ENCODE results near the gene ALDH1A3. TPM values are rescaled to one million over a fixed set of nuclear protein-coding genes. Genes with fewer than 3 reads are reported as not detected.
A peak's percentile ranks its signal among the peaks of the same experiment; 100 is the strongest.

ALDH1A3 gene
- total RNA-seq, 1 donor from 2014 or later = 15.7 TPM

- no peak for ATAC-seq
These were observed 5.5 kb downstream of the ALDH1A3 start for GRCh38 chr15:100885116-100885515.

- ATAC-seq = no peak
These were observed 6.2 kb downstream of the ALDH1A3 start for GRCh38 chr15:100885811-100886210.

GRCh38 chr15:100887211-100887913, 7.7 kb downstream of the ALDH1A3 start:
- no peak for ATAC-seq

- peak; percentile 78 for ATAC-seq
These were observed 9.9 kb downstream of the ALDH1A3 start for GRCh38 chr15:100889385-100890050.

GRCh38 chr15:100890051-100890720, 10.6 kb downstream of the ALDH1A3 start:
- peak; percentile 32 for ATAC-seq

- ATAC-seq = peak; percentile 9
These were observed 11.2 kb downstream of the ALDH1A3 start for GRCh38 chr15:100890850-100891249.

GRCh38 chr15:100891307-100892012, 11.8 kb downstream of the ALDH1A3 start:
- no peak for ATAC-seq

- no peak for ATAC-seq
These were observed 12.4 kb downstream of the ALDH1A3 start for GRCh38 chr15:100892013-100892355.

GRCh38 chr15:100893261-100893963, 13.8 kb downstream of the ALDH1A3 start:
- ATAC-seq = no peak

GRCh38 chr15:100893964-100894295, 14.3 kb downstream of the ALDH1A3 start:
- ATAC-seq = no peak

GRCh38 chr15:100895721-100896120, 16.1 kb downstream of the ALDH1A3 start:
- no peak for ATAC-seq

- no peak for ATAC-seq
These were observed 17.9 kb downstream of the ALDH1A3 start for GRCh38 chr15:100897221-100898151.

- no peak for ATAC-seq
These were observed 18.5 kb downstream of the ALDH1A3 start for GRCh38 chr15:100898152-100898490.

- no peak for ATAC-seq
These were observed 19.2 kb downstream of the ALDH1A3 start for GRCh38 chr15:100898661-100899462.

GRCh38 chr15:100899601-100900000, 20.0 kb downstream of the ALDH1A3 start:
- ATAC-seq = no peak

GRCh38 chr15:100900136-100900794, 20.6 kb downstream of the ALDH1A3 start:
- no peak for ATAC-seq

GRCh38 chr15:100900795-100901169, 21.2 kb downstream of the ALDH1A3 start:
- no peak for ATAC-seq

GRCh38 chr15:100901296-100901695, 21.7 kb downstream of the ALDH1A3 start:
- no peak for ATAC-seq

GRCh38 chr15:100901702-100902435, 22.2 kb downstream of the ALDH1A3 start:
- peak; percentile 8 for ATAC-seq

All from esophagus mucosa (tissue), 1 donor.